Measurements from ENCODE around the gene CDH23. TPM values are rescaled to one million over a fixed set of nuclear protein-coding genes. Genes with fewer than 3 reads are reported as not detected.

Gene CDH23
- total and polyA plus RNA-seq, 2 donors from 2014 or later: 1.1 to 6.4 TPM

GRCh38 chr10:71641986-71642385 lies 245.3 kb downstream of the CDH23 start:
- Histone ChIP-seq H3K9ac (ENCODE audit: low read length in 3 of 3) (no peak overlapping the region), H3K27ac (ENCODE audit: low read depth in 2 of 2, low read length in 2 of 2) (no peak overlapping the region), H3K27me3 (ENCODE audit: control insufficient read depth, insufficient read depth, low read length) (no peaks in the 10 kb centered on the region), H3K9me3 (ENCODE audit: control insufficient read depth in 2 of 3, insufficient read depth in 1 of 3, low read length in 3 of 3) (no peaks in the 10 kb centered on the region), H3K4me1 (ENCODE audit: control insufficient read depth in 2 of 3, insufficient read depth in 2 of 3, low read depth in 1 of 3, low read length in 3 of 3) (peaks cover 0 to 14% (median 7%) of the 10 kb centered on the region in 3 donors), H3K36me3 (ENCODE audit: control insufficient read depth in 2 of 3, insufficient read depth in 3 of 3, low read length in 3 of 3) (no peaks in the 10 kb centered on the region), H3K4me3 (ENCODE audit: low read length in 3 of 3) (no peak overlapping the region)
- TF ChIP-seq CTCF (IDR thresholded peaks at IDR 0.05; ENCODE audit: borderline replicate concordance, extremely low read depth, insufficient read depth): no peak
- DNase-seq: no peak
- no peak for FAIRE-seq
- intact Hi-C loops (cut with DNase I): no loop called here

- H3K27me3 ChIP-seq (ENCODE audit: control insufficient read depth, insufficient read depth, low read length): no peaks in the 10 kb centered on the region
- H3K27ac ChIP-seq (ENCODE audit: low read depth in 2 of 2, low read length in 2 of 2): no peak overlapping the region
- intact Hi-C loops (cut with DNase I): no loop called here
- H3K9ac ChIP-seq (ENCODE audit: low read length in 3 of 3): no peak overlapping the region
- H3K4me3 ChIP-seq (ENCODE audit: low read length in 3 of 3): no peak overlapping the region
- H3K4me1 ChIP-seq (ENCODE audit: control insufficient read depth in 2 of 3, insufficient read depth in 2 of 3, low read depth in 1 of 3, low read length in 3 of 3): peaks cover 0 to 6% (median 3%) of the 10 kb centered on the region in 3 donors
- no peaks in the 10 kb centered on the region for H3K36me3 ChIP-seq (ENCODE audit: control insufficient read depth in 2 of 3, insufficient read depth in 3 of 3, low read length in 3 of 3)
- TF ChIP-seq CTCF (IDR thresholded peaks at IDR 0.05; ENCODE audit: borderline replicate concordance, extremely low read depth, insufficient read depth): no peak
- no peaks in the 10 kb centered on the region for H3K9me3 ChIP-seq (ENCODE audit: control insufficient read depth in 2 of 3, insufficient read depth in 1 of 3, low read length in 3 of 3)
- FAIRE-seq: no peak
- peak in 4 of 5 donors; percentile 78 to 87 (median 83) for DNase-seq
Measured at GRCh38 chr10:71643904-71644303, 247.2 kb downstream of the CDH23 start.

GRCh38 chr10:71644307-71645180 lies 247.8 kb downstream of the CDH23 start:
- no peaks in the 10 kb centered on the region for H3K9me3 ChIP-seq (ENCODE audit: control insufficient read depth in 2 of 3, insufficient read depth in 1 of 3, low read length in 3 of 3)
- no peaks in the 10 kb centered on the region for H3K4me1 ChIP-seq (ENCODE audit: control insufficient read depth in 2 of 3, insufficient read depth in 2 of 3, low read depth in 1 of 3, low read length in 3 of 3)
- no peak for DNase-seq
- no peaks in the 10 kb centered on the region for H3K27me3 ChIP-seq (ENCODE audit: control insufficient read depth, insufficient read depth, low read length)
- H3K27ac ChIP-seq (ENCODE audit: low read depth in 2 of 2, low read length in 2 of 2): no peak overlapping the region
- H3K4me3 ChIP-seq (ENCODE audit: low read length in 3 of 3): no peak overlapping the region
- intact Hi-C loops (cut with DNase I): no loop called here
- H3K36me3 ChIP-seq (ENCODE audit: control insufficient read depth in 2 of 3, insufficient read depth in 3 of 3, low read length in 3 of 3): no peaks in the 10 kb centered on the region
- no peak for FAIRE-seq
- no peak for TF ChIP-seq CTCF (IDR thresholded peaks at IDR 0.05; ENCODE audit: borderline replicate concordance, extremely low read depth, insufficient read depth)
- H3K9ac ChIP-seq (ENCODE audit: low read length in 3 of 3): no peak overlapping the region

All from kidney (tissue), 14 donors.